Naive thymus-derived CD8-positive, alpha-beta T cell (primary cell): Measurements from ENCODE around the gene EYS. TPM values are rescaled to one million over a fixed set of nuclear protein-coding genes. Genes with fewer than 3 reads are reported as not detected.
"Not testable (repeated sequence)": the region's sequence is repeated elsewhere in the genome, so short reads cannot be mapped to it uniquely, and the experiment has no call there.

Experiments
- ATAC-seq, 2 donors: fragments of 150-1000 bp; cut with Tn5 transposase in 1 of 2; sonication (Bioruptor Pico), chemical (Tn5 transposase) in 1 of 2; 1 replicate in 1 of 2; 2 replicates in 1 of 2; pipeline ENCODE4 v1.10.0; 2021; ENCODE audit warnings: mild to moderate bottlenecking in 2 of 2, moderate library complexity in 2 of 2
- POLR2A ChIA-PET: fragments of 350-600 bp; sonication (Branson Sonifier 250); formaldehyde crosslinking; loops from one replicate; lab custom pipeline; 2021; ENCODE audit warnings: antibody characterized with exemption; lab: Charles Lee
- DNase-seq, 10 donors: peaks; one replicate each; pipeline versions ENCODE4 v3.0.0 to v3.0.0-alpha.2; 2020 to 2022
- H3K27ac Mint-ChIP-seq, 10 donors: one replicate each; pipeline ENCODE4 v1.8.0; 2020 to 2022; ENCODE audit warnings: mild to moderate bottlenecking in 10 of 10, mixed read lengths in 10 of 10, moderate library complexity in 4 of 10, inconsistent platforms in 1 of 10
- H3K27me3 Mint-ChIP-seq, 5 donors: one replicate each; pipeline ENCODE4 v1.8.0; 2021 to 2022; ENCODE audit warnings: mixed read lengths in 5 of 5
- H3K36me3 Mint-ChIP-seq, 3 donors: one replicate each; pipeline ENCODE4 v1.8.0; 2020 to 2022; ENCODE audit warnings: mixed read lengths in 3 of 3, mild to moderate bottlenecking in 2 of 3, inconsistent platforms in 1 of 3
- H3K4me1 Mint-ChIP-seq, 4 donors: one replicate each; pipeline ENCODE4 v1.8.0; 2021 to 2022; ENCODE audit warnings: mixed read lengths in 4 of 4
- H3K4me3 Mint-ChIP-seq, 10 donors: one replicate each; pipeline ENCODE4 v1.8.0; 2020 to 2022; ENCODE audit warnings: mild to moderate bottlenecking in 10 of 10, mixed read lengths in 10 of 10, moderate library complexity in 6 of 10, inconsistent platforms in 1 of 10
- H3K9me3 Mint-ChIP-seq, 9 donors: one replicate each; pipeline ENCODE4 v1.8.0; 2020 to 2022; ENCODE audit warnings: mixed read lengths in 9 of 9, mild to moderate bottlenecking in 3 of 9, inconsistent platforms in 1 of 9, moderate library complexity in 1 of 9
- polyA plus RNA-seq, 3 donors: library from polyadenylated mRNA; unstranded; fragments of 300-500 nt; fragmentation: Illumina TruSeq; gene quantifications; one replicate each; pipeline ENCODE4 v1.2.3, GENCODE V29; 2021
- total RNA-seq, 8 experiments: library from RNA in 2 of 8; stranded (reverse) in 2 of 8; gene quantifications; one replicate each; pipeline ENCODE4 v1.2.3 and lab custom pipeline; 2021 to 2026

The EYS gene
- total and polyA plus RNA-seq, 5 experiments from 2014 or later, result 0.07 to 0.09 TPM; not detected in 3

- ATAC-seq, result no peak
- Mint-ChIP-seq H3K9me3 (peaks cover 0 to 15% (median 7%) of the 10 kb centered on the region in 9 donors), H3K4me1 (peaks cover 0 to 15% (median 5%) of the 10 kb centered on the region in 4 donors), H3K27ac (no peak overlapping the region), H3K36me3 (peaks cover 2 to 10% (median 8%) of the 10 kb centered on the region in 3 donors), H3K4me3 (no peak overlapping the region), H3K27me3 (no peaks in the 10 kb centered on the region)
- no peak for DNase-seq
- POLR2A ChIA-PET, result interaction anchor here (0.6 kb wide), 1 partner anchor 86 kb away, joined by 6 read pairs; no protein-coding TSS in a partner anchor
These were observed 1966.3 kb downstream of the EYS start for GRCh38 chr6:63740709-63741108.

GRCh38 chr6:63739094-63739687 lies 1967.8 kb downstream of the EYS start:
- POLR2A ChIA-PET, result interaction anchor here (0.6 kb wide), 1 partner anchor 74 kb away, joined by 3 read pairs; no protein-coding TSS in a partner anchor

GRCh38 chr6:63738190-63738589 lies 1968.8 kb downstream of the EYS start:
- POLR2A ChIA-PET, DNase-seq, H3K4me3 Mint-ChIP-seq, ATAC-seq, H3K27me3 Mint-ChIP-seq, H3K27ac Mint-ChIP-seq: not testable (repeated sequence)
- peaks cover 2 to 15% (median 8%) of the 10 kb centered on the region in 3 donors for H3K36me3 Mint-ChIP-seq
- peaks cover 0 to 13% (median 5%) of the 10 kb centered on the region in 4 donors for H3K4me1 Mint-ChIP-seq
- peaks cover 0 to 15% (median 10%) of the 10 kb centered on the region in 9 donors for H3K9me3 Mint-ChIP-seq

More at GRCh38 chr6:63739094-63739687, 1967.8 kb downstream of the EYS start:
- Mint-ChIP-seq H3K4me3 (no peak overlapping the region), H3K9me3 (peaks cover 0 to 15% (median 10%) of the 10 kb centered on the region in 9 donors), H3K36me3 (peaks cover 2 to 15% (median 8%) of the 10 kb centered on the region in 3 donors), H3K4me1 (peaks cover 0 to 15% (median 5%) of the 10 kb centered on the region in 4 donors), H3K27me3 (no peaks in the 10 kb centered on the region), H3K27ac (no peak overlapping the region)
- ATAC-seq (no peak), DNase-seq (no peak)

- no peaks in the 10 kb centered on the region for H3K27me3 Mint-ChIP-seq
- POLR2A ChIA-PET, result no interaction called here
- peaks cover 0 to 14% (median 9%) of the 10 kb centered on the region in 9 donors for H3K9me3 Mint-ChIP-seq
- no peak overlapping the region for H3K27ac Mint-ChIP-seq
- no peak for DNase-seq
- peaks cover 0 to 3% (median 0%) of the 10 kb centered on the region in 4 donors for H3K4me1 Mint-ChIP-seq
- H3K4me3 Mint-ChIP-seq, result no peak overlapping the region
- no peak for ATAC-seq
- peaks cover 2 to 14% (median 10%) of the 10 kb centered on the region in 3 donors for H3K36me3 Mint-ChIP-seq
These were observed 1972.1 kb downstream of the EYS start for GRCh38 chr6:63734923-63735322.

- Mint-ChIP-seq H3K27me3 (no peaks in the 10 kb centered on the region), H3K4me1 (peaks cover 0 to 2% (median under 1%) of the 10 kb centered on the region in 4 donors), H3K27ac (no peak overlapping the region), H3K9me3 (peaks cover 0 to 6% (median 0%) of the 10 kb centered on the region in 9 donors), H3K36me3 (peaks cover 2 to 7% (median 6%) of the 10 kb centered on the region in 3 donors), H3K4me3 (no peak overlapping the region)
- no peak for DNase-seq
- POLR2A ChIA-PET, result no interaction called here
- ATAC-seq, result no peak
These were observed 1974.7 kb downstream of the EYS start for GRCh38 chr6:63732336-63732735.

GRCh38 chr6:63731930-63732329 lies 1975.1 kb downstream of the EYS start:
- Mint-ChIP-seq H3K4me3 (no peak overlapping the region), H3K9me3 (peaks cover 0 to 6% (median 0%) of the 10 kb centered on the region in 9 donors), H3K27me3 (no peaks in the 10 kb centered on the region), H3K36me3 (peaks cover 2 to 7% (median 6%) of the 10 kb centered on the region in 3 donors), H3K27ac (no peak overlapping the region), H3K4me1 (peaks cover 0 to 4% (median 2%) of the 10 kb centered on the region in 4 donors)
- ATAC-seq, result no peak
- POLR2A ChIA-PET, result no interaction called here
- DNase-seq, result no peak

- no peak for DNase-seq
- H3K4me3 Mint-ChIP-seq, result no peak overlapping the region
These were observed 1976.7 kb downstream of the EYS start for GRCh38 chr6:63730311-63730710.

GRCh38 chr6:63724721-63725120 lies 1982.3 kb downstream of the EYS start:
- DNase-seq, result no peak
- POLR2A ChIA-PET, result no interaction called here
- Mint-ChIP-seq H3K36me3 (peaks cover 0 to under 1% (median 0%) of the 10 kb centered on the region in 3 donors), H3K4me3 (no peak overlapping the region), H3K27ac (no peak overlapping the region), H3K9me3 (no peaks in the 10 kb centered on the region), H3K4me1 (peaks cover 4 to 10% (median 7%) of the 10 kb centered on the region in 4 donors), H3K27me3 (no peaks in the 10 kb centered on the region)
- ATAC-seq, result no peak

More at GRCh38 chr6:63730311-63730710, 1976.7 kb downstream of the EYS start:
- POLR2A ChIA-PET, result no interaction called here
- Mint-ChIP-seq H3K9me3 (peaks cover 0 to 1% (median 0%) of the 10 kb centered on the region in 9 donors), H3K27ac (no peak overlapping the region), H3K4me1 (peaks cover 4 to 10% (median 7%) of the 10 kb centered on the region in 4 donors), H3K27me3 (no peaks in the 10 kb centered on the region), H3K36me3 (peaks cover 1 to 7% (median 2%) of the 10 kb centered on the region in 3 donors)
- no peak for ATAC-seq

GRCh38 chr6:63721181-63721580 lies 1985.8 kb downstream of the EYS start:
- peaks cover 0 to 8% (median 2%) of the 10 kb centered on the region in 4 donors for H3K4me1 Mint-ChIP-seq
- H3K27ac Mint-ChIP-seq, result peak overlapping the region in 1 of 10 donors; percentile 5
- no peak overlapping the region for H3K4me3 Mint-ChIP-seq
- DNase-seq (no peak), ATAC-seq (no peak)
- POLR2A ChIA-PET, result no interaction called here
- no peaks in the 10 kb centered on the region for H3K27me3 Mint-ChIP-seq
- peaks cover 0 to 2% (median 0%) of the 10 kb centered on the region in 3 donors for H3K36me3 Mint-ChIP-seq
- H3K9me3 Mint-ChIP-seq, result no peaks in the 10 kb centered on the region

- POLR2A ChIA-PET, result no interaction called here
- ATAC-seq (no peak), DNase-seq (no peak)
- Mint-ChIP-seq H3K27ac (peak overlapping the region in 3 of 10 donors; percentile 4 to 31 (median 18)), H3K36me3 (peaks cover 20 to 27% (median 21%) of the 10 kb centered on the region in 3 donors), H3K4me1 (peaks cover 0 to 17% (median 5%) of the 10 kb centered on the region in 4 donors), H3K4me3 (no peak overlapping the region), H3K27me3 (no peaks in the 10 kb centered on the region), H3K9me3 (no peaks in the 10 kb centered on the region)
These were observed 1990.9 kb downstream of the EYS start for GRCh38 chr6:63716169-63716568.

GRCh38 chr6:63714091-63714490 lies 1992.9 kb downstream of the EYS start:
- Mint-ChIP-seq H3K27ac (no peak overlapping the region), H3K9me3 (no peaks in the 10 kb centered on the region), H3K4me1 (peaks cover 0 to 17% (median 5%) of the 10 kb centered on the region in 4 donors), H3K27me3 (no peaks in the 10 kb centered on the region), H3K4me3 (no peak overlapping the region), H3K36me3 (peaks cover 27 to 47% (median 35%) of the 10 kb centered on the region in 3 donors)
- POLR2A ChIA-PET, result interaction anchor here (1.2 kb wide), 1 partner anchor 78 kb away, joined by 4 read pairs; no protein-coding TSS in a partner anchor
- ATAC-seq (no peak), DNase-seq (no peak)

- Mint-ChIP-seq H3K27me3 (no peaks in the 10 kb centered on the region), H3K4me3 (peak overlapping the region in 1 of 10 donors; percentile 22), H3K9me3 (no peaks in the 10 kb centered on the region), H3K36me3 (peaks cover 27 to 53% (median 35%) of the 10 kb centered on the region in 3 donors), H3K4me1 (peaks cover 0 to 17% (median 5%) of the 10 kb centered on the region in 4 donors), H3K27ac (peak overlapping the region in 7 of 10 donors; percentile 0 to 73 (median 27))
- ATAC-seq (no peak), DNase-seq (no peak)
- POLR2A ChIA-PET, result no interaction called here
These were observed 1993.7 kb downstream of the EYS start for GRCh38 chr6:63713332-63713731.

- ATAC-seq (no peak), DNase-seq (no peak)
- H3K4me3 Mint-ChIP-seq, result no peak overlapping the region
- H3K27me3 Mint-ChIP-seq, result no peaks in the 10 kb centered on the region
- no peaks in the 10 kb centered on the region for H3K9me3 Mint-ChIP-seq
- H3K36me3 Mint-ChIP-seq, result peaks cover 36 to 88% (median 41%) of the 10 kb centered on the region in 3 donors
- POLR2A ChIA-PET, result interaction anchor here (0.7 kb wide), 1 partner anchor 134 kb away, joined by 4 read pairs; no protein-coding TSS in a partner anchor
- H3K27ac Mint-ChIP-seq, result peak overlapping the region in 2 of 10 donors; percentile 5 to 22
- peaks cover 0 to 19% (median 7%) of the 10 kb centered on the region in 4 donors for H3K4me1 Mint-ChIP-seq
These were observed 1997.9 kb downstream of the EYS start for GRCh38 chr6:63709148-63709547.
